H9 (cell line): ENCODE measurements around the gene HTRA1. TPM values are rescaled to one million over a fixed set of nuclear protein-coding genes. Genes with fewer than 3 reads are reported as not detected.

Experiments used
- DNase-seq: peaks from one replicate; pipeline ENCODE4 v3.0.0-alpha.2; 2017
- H2AFZ ChIP-seq: one replicate; pipeline ENCODE4 v1.6.1; 2013; ENCODE audit warnings: mild to moderate bottlenecking, low read length, control low read depth, moderate library complexity
- H2AK5ac ChIP-seq: 2 replicates; pipeline ENCODE4 v1.6.1; 2013; ENCODE audit warnings: low read length, control low read depth, mixed read lengths; ENCODE audit not compliant: insufficient read length
- H2BK120ac ChIP-seq: one replicate; pipeline ENCODE4 v1.6.1; 2013; ENCODE audit warnings: low read depth, mild to moderate bottlenecking, low read length, control low read depth, inconsistent platforms; ENCODE audit not compliant: poor library complexity, severe bottlenecking
- H2BK12ac ChIP-seq: 2 replicates; pipeline ENCODE4 v1.6.1; 2013; ENCODE audit warnings: low read length, control low read depth, mixed read lengths, low read depth; ENCODE audit not compliant: insufficient read length
- H2BK15ac ChIP-seq: 2 replicates; pipeline ENCODE4 v1.6.1; 2013; ENCODE audit warnings: low read depth, low read length, control low read depth
- H2BK20ac ChIP-seq: one replicate; pipeline ENCODE4 v1.6.1; 2013; ENCODE audit warnings: low read depth, mild to moderate bottlenecking, low read length, control low read depth, inconsistent platforms; ENCODE audit not compliant: poor library complexity, severe bottlenecking
- H2BK5ac ChIP-seq: 2 replicates; pipeline ENCODE4 v1.6.1; 2013; ENCODE audit warnings: low read length, control low read depth, mixed read lengths; ENCODE audit not compliant: insufficient read length
- H3K14ac ChIP-seq: 2 replicates; pipeline ENCODE4 v1.6.1; 2013; ENCODE audit warnings: low read length, control low read depth; ENCODE audit not compliant: insufficient read depth
- H3K18ac ChIP-seq: 2 replicates; pipeline ENCODE4 v1.6.1; 2013; ENCODE audit warnings: low read depth, mild to moderate bottlenecking, mixed read lengths, low read length, control low read depth; ENCODE audit not compliant: insufficient read length
- H3K23ac ChIP-seq: 2 replicates; pipeline ENCODE4 v1.6.1; 2013; ENCODE audit warnings: low read length, control low read depth, mixed read lengths, low read depth; ENCODE audit not compliant: insufficient read length
- H3K23me2 ChIP-seq: 2 replicates; pipeline ENCODE4 v1.6.1; 2013; ENCODE audit warnings: low read depth, mild to moderate bottlenecking, mixed read lengths, low read length, control low read depth; ENCODE audit not compliant: insufficient read length, poor library complexity, severe bottlenecking
- H3K27ac ChIP-seq: 2 replicates; pipeline ENCODE4 v1.5.1; 2013; ENCODE audit warnings: low read length, control low read depth, mixed read lengths, low read depth; ENCODE audit not compliant: insufficient read length
- H3K27me3 ChIP-seq: 2 replicates; pipeline ENCODE4 v1.6.1; 2013; ENCODE audit warnings: low read length, control low read depth, inconsistent platforms; ENCODE audit not compliant: insufficient read depth
- H3K4ac ChIP-seq: 2 replicates; pipeline ENCODE4 v1.6.1; 2013; ENCODE audit warnings: low read depth, mild to moderate bottlenecking, control low read depth, inconsistent platforms, low read length, moderate library complexity
- H3K4me1 ChIP-seq: 2 replicates; pipeline ENCODE4 v1.6.1; 2013; ENCODE audit warnings: low read length, control low read depth, inconsistent platforms; ENCODE audit not compliant: insufficient read depth
- H3K4me2 ChIP-seq: 2 replicates; pipeline ENCODE4 v1.6.1; 2013; ENCODE audit warnings: low read length, control low read depth, mixed read lengths; ENCODE audit not compliant: insufficient read length, insufficient read depth
- H3K56ac ChIP-seq: 2 replicates; pipeline ENCODE4 v1.6.1; 2013; ENCODE audit warnings: low read depth, mild to moderate bottlenecking, mixed read lengths, low read length, control low read depth; ENCODE audit not compliant: insufficient read length
- H3K79me1 ChIP-seq: 2 replicates; pipeline ENCODE4 v1.6.1; 2013; ENCODE audit warnings: low read depth, mild to moderate bottlenecking, moderate library complexity, low read length, control low read depth, inconsistent platforms; ENCODE audit not compliant: insufficient read depth, poor library complexity, severe bottlenecking
- H3K79me2 ChIP-seq: 2 replicates; pipeline ENCODE4 v1.6.1; 2013; ENCODE audit warnings: low read length, control low read depth, inconsistent platforms; ENCODE audit not compliant: insufficient read depth
- H3K9ac ChIP-seq: 2 replicates; pipeline ENCODE4 v1.6.1; 2013; ENCODE audit warnings: low read length, control low read depth, mixed read lengths; ENCODE audit not compliant: insufficient read length; ENCODE audit errors: extremely low read depth
- H3K9me3 ChIP-seq: one replicate; pipeline ENCODE4 v1.6.1; 2013; ENCODE audit warnings: low read depth, low read length, inconsistent platforms; ENCODE audit not compliant: control insufficient read depth
- H3T11ph ChIP-seq: one replicate; pipeline ENCODE4 v1.6.1; 2013; ENCODE audit warnings: mild to moderate bottlenecking, low read length, control low read depth, inconsistent platforms
- H4K20me1 ChIP-seq: one replicate; pipeline ENCODE4 v1.6.1; 2013; ENCODE audit not compliant: control insufficient read depth, insufficient read length, insufficient read depth
- H4K5ac ChIP-seq: 2 replicates; pipeline ENCODE4 v1.6.1; 2013; ENCODE audit warnings: low read depth, mild to moderate bottlenecking, mixed read lengths, low read length, control low read depth; ENCODE audit not compliant: insufficient read length
- H4K8ac ChIP-seq: replicated peaks from 2 replicates; pipeline ENCODE4 v1.6.1; 2013; ENCODE audit warnings: low read length, control low read depth, mixed read lengths, low read depth; ENCODE audit not compliant: insufficient read length
- H4K91ac ChIP-seq: 2 replicates; pipeline ENCODE4 v1.6.1; 2013; ENCODE audit warnings: low read depth, mild to moderate bottlenecking, moderate library complexity, mixed read lengths, low read length, control low read depth; ENCODE audit not compliant: insufficient read length
- H3K27ac Mint-ChIP-seq, 3 experiments: 2 replicates in 2 of 3; 3 replicates in 1 of 3; pipeline ENCODE4 v1.8.0; 2020 to 2021; ENCODE audit warnings: mixed read lengths in 3 of 3, mild to moderate bottlenecking in 1 of 3, moderate library complexity in 1 of 3
- H3K27me3 Mint-ChIP-seq: 2 replicates; pipeline ENCODE4 v1.8.0; 2021; ENCODE audit warnings: low read depth, mild to moderate bottlenecking, moderate library complexity, mixed read lengths
- H3K36me3 Mint-ChIP-seq, 3 experiments: 2 replicates in 2 of 3; 3 replicates in 1 of 3; pipeline ENCODE4 v1.8.0; 2020 to 2021; ENCODE audit warnings: low read depth in 3 of 3, mixed read lengths in 3 of 3; ENCODE audit not compliant: insufficient read depth in 1 of 3
- H3K4me1 Mint-ChIP-seq, 2 experiments: 2 replicates each; pipeline ENCODE4 v1.8.0; 2020; ENCODE audit warnings: mixed read lengths in 2 of 2
- H3K4me3 Mint-ChIP-seq, 2 experiments: 2 replicates in 1 of 2; 3 replicates in 1 of 2; pipeline ENCODE4 v1.8.0; 2020 to 2021; ENCODE audit warnings: mild to moderate bottlenecking in 2 of 2, mixed read lengths in 2 of 2, moderate library complexity in 1 of 2
- H3K9me3 Mint-ChIP-seq, 2 experiments: 2 replicates in 1 of 2; 3 replicates in 1 of 2; pipeline ENCODE4 v1.8.0; 2020; ENCODE audit warnings: mild to moderate bottlenecking in 2 of 2, mixed read lengths in 2 of 2, moderate library complexity in 1 of 2
- CTCF ChIP-seq: fragments of 200-600 bp; sonication (generic); conservative IDR thresholded peaks from 3 replicates; pipeline ENCODE4 v1.8.0; 2021; ENCODE audit warnings: antibody characterized with exemption, mild to moderate bottlenecking
- WGBS: extraction: QIAGEN DNeasy Blood & Tissue Kit; methylation state at CpG from one replicate; pipeline ENCODE4 v1.1.7; 2013; ENCODE audit warnings: missing lambda C conversion rate, low lambda C conversion rate, mixed read lengths; ENCODE audit not compliant: insufficient read length; ENCODE audit errors: extremely low coverage; 5-methylcytosine and 5-hydroxymethylcytosine counted together
- total RNA-seq: library from RNA; stranded (reverse); gene quantifications from 2 replicates; pipeline ENCODE4 v1.2.1, GENCODE V29; 2021

HTRA1 gene
- total RNA-seq, 1 experiment from 2014 or later, result 11.1 TPM

- H3K9me3 Mint-ChIP-seq, result peaks cover 10 to 12% of the 10 kb centered on the region in 2 experiments
- no peak overlapping the region for H3K23ac ChIP-seq
- no peak overlapping the region for H3K18ac ChIP-seq
- no peak overlapping the region for H2BK120ac ChIP-seq
- H3K27ac ChIP-seq, result no peak overlapping the region
- no peak overlapping the region for H3K4ac ChIP-seq
- no peak overlapping the region for H2BK12ac ChIP-seq
- peaks cover 8% of the 10 kb centered on the region for H3K9me3 ChIP-seq
- H3K27me3 Mint-ChIP-seq, result peaks cover 3% of the 10 kb centered on the region
- H3K14ac ChIP-seq, result no peak overlapping the region
- no peak overlapping the region for H4K91ac ChIP-seq
- H3K23me2 ChIP-seq, result no peaks in the 10 kb centered on the region
- H3K36me3 Mint-ChIP-seq, result peaks cover 6 to 12% (median 6%) of the 10 kb centered on the region in 3 experiments; a peak in 6 of 7 replicates
- H3K27ac Mint-ChIP-seq, result peak overlapping the region in 1 of 3 experiments; percentile 18; a peak in 1 of 7 replicates
- H2BK5ac ChIP-seq, result no peak overlapping the region
- TF ChIP-seq CTCF, result no peak
- no peak overlapping the region for H3K9ac ChIP-seq
- no peaks in the 10 kb centered on the region for H3K79me1 ChIP-seq
- no peak overlapping the region for H3K4me2 ChIP-seq
- no peak overlapping the region for H3K56ac ChIP-seq
- no peaks in the 10 kb centered on the region for H3K79me2 ChIP-seq
- peaks cover 47 to 50% of the 10 kb centered on the region in 2 experiments for H3K4me1 Mint-ChIP-seq
- no peaks in the 10 kb centered on the region for H3K27me3 ChIP-seq
- H4K8ac ChIP-seq, result no peak overlapping the region
- H2AFZ ChIP-seq, result no peak overlapping the region
- DNase-seq, result no peak
- no peak overlapping the region for H2BK20ac ChIP-seq
- no peak overlapping the region for H4K5ac ChIP-seq
- H2AK5ac ChIP-seq, result no peak overlapping the region
- no CpG with 5 or more reads among the region's 7 CpGs for WGBS
- no peak overlapping the region for H3K4me3 Mint-ChIP-seq
- H3T11ph ChIP-seq, result no peak overlapping the region
- H3K4me1 ChIP-seq, result peaks cover 11% of the 10 kb centered on the region
- no peaks in the 10 kb centered on the region for H4K20me1 ChIP-seq
- no peak overlapping the region for H2BK15ac ChIP-seq
Observed at GRCh38 chr10:122478971-122479370, 17.6 kb downstream of the HTRA1 start.
